Prostate gland (tissue), 2 donors: ENCODE measurements around the gene SYT13. TPM values are rescaled to one million over a fixed set of nuclear protein-coding genes. Genes with fewer than 3 reads are reported as not detected.

ENCODE experiments used
- DNase-seq: peaks from one replicate; pipeline ENCODE4 v3.0.0-alpha.2; 2019; ENCODE audit warnings: low spot score
- H3K27ac ChIP-seq, 2 donors: fragments of 200-600 bp; sonication (generic); 2 replicates each; pipeline ENCODE4 v1.5.1; 2017 to 2019
- H3K27me3 ChIP-seq: fragments of 200-600 bp; sonication (generic); replicated peaks from 2 replicates; pipeline ENCODE4 v1.5.1; 2019; ENCODE audit not compliant: insufficient read depth
- H3K36me3 ChIP-seq, 2 donors: fragments of 200-600 bp; sonication (generic); 1 replicate in 1 of 2; 2 replicates in 1 of 2; pipeline versions ENCODE4 v1.5.1 to v1.8.1; 2017 to 2019
- H3K4me1 ChIP-seq: fragments of 200-600 bp; sonication (generic); replicated peaks from 2 replicates; pipeline ENCODE4 v1.5.1; 2019
- H3K4me3 ChIP-seq, 2 donors: fragments of 200-600 bp; sonication (generic); 2 replicates each; pipeline ENCODE4 v1.5.1; 2017 to 2019
- H3K9me3 ChIP-seq: fragments of 200-600 bp; sonication (generic); 2 replicates; pipeline ENCODE4 v1.5.1; 2017
- CTCF ChIP-seq, 4 experiments: fragments of 200-600 bp in 2 of 4; fragments of 450-650 bp in 2 of 4; sonication (generic) in 2 of 4; IDR thresholded peaks; 1 replicate in 3 of 4; 2 replicates in 1 of 4; pipeline ENCODE4 v1.5.1; 2016 to 2019; ENCODE audit warnings: antibody characterized with exemption in 4 of 4, mild to moderate bottlenecking in 2 of 4, moderate library complexity in 2 of 4
- POLR2A ChIP-seq: fragments of 450-650 bp; IDR thresholded peaks from one replicate; pipeline ENCODE4 v1.6.1; 2016; ENCODE audit warnings: antibody characterized with exemption, mild to moderate bottlenecking
- POLR2AphosphoS5 ChIP-seq: sonication (generic); formaldehyde crosslinking; IDR thresholded peaks from one replicate; pipeline ENCODE4 v1.6.1; 2017; ENCODE audit warnings: antibody characterized with exemption
- WGBS: methylation state at CpG from one replicate; pipeline ENCODE4 v1.1.5; 2018; 5-methylcytosine and 5-hydroxymethylcytosine counted together
- intact Hi-C: fragments of 100-400 bp; cut with DNase I; formaldehyde crosslinking; loops from one replicate; pipeline ENCODE4 v1.14.2; 2022
- total RNA-seq, 2 donors: library from RNA; depleted of rRNA; stranded (reverse); fragments of >200 nt; gene quantifications; one replicate each; pipeline ENCODE4 v1.1.0, GENCODE V29; 2016

The SYT13 gene
- total RNA-seq, 2 donors from 2014 or later: 0.80 to 4.8 TPM

DNA sequence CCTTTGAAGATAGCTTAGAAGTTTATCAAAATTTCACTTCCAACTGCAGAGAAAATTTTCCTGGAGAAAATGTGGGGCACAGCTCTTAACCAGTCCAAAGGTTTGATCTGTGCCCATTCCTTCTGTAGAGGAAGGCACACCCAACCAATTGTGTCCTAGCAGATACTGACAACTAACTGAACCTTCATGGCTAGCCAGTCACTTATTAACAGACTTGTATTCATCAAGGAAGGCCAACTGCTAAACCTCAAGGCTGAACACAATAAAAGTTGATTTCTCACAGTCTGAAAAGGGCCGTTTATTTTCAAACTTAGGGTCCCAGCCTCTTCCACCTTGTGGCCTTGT lies 19.5 kb downstream of the SYT13 start:
- no peak for TF ChIP-seq POLR2AphosphoS5
- no peak for TF ChIP-seq CTCF (IDR thresholded peaks at IDR 0.05)
- no peak for TF ChIP-seq POLR2A
- Histone ChIP-seq H3K36me3 (no peaks in the 10 kb centered on the region), H3K9me3 (no peaks in the 10 kb centered on the region), H3K4me3 (no peak overlapping the region), H3K4me1 (no peaks in the 10 kb centered on the region), H3K27ac (no peak overlapping the region), H3K27me3 (no peaks in the 10 kb centered on the region)
- 69% methylated on average over 1 of the region's 1 CpG for WGBS
- DNase-seq: no peak
- intact Hi-C loops: no loop called here

DNA sequence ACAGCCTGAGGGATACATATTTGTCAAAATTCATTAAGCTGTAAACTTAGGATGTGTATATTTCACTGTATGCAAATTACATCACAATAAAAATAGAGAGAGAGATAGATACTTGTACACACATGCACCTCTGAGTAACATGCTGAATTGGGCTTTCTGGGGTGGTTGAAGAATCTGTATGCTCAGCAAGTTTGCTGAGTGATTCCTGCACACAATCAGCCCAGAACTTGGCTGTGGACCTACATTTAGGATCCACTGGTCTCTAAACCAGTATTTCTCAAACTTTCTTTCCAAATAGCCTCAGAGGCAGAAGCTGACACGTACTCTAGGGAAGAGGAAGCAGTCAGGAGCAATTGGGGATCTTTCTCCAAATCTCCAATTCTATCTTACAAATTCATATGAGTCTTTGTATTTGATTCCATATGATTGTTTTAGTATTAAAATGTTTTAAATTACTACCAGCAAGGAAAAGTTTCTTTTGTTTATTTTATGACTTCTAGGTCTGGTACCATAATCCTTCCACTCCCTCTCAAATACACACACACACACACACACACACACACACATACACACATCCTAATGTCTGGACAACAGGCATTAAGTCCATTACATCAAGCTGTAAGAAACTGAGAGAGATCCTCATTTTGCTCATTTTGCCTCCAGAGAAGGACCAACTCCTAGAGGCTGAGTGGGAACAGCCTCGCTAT lies 20.0 kb downstream of the SYT13 start:
- Histone ChIP-seq H3K27me3 (no peaks in the 10 kb centered on the region), H3K4me1 (no peaks in the 10 kb centered on the region), H3K27ac (no peak overlapping the region), H3K36me3 (no peaks in the 10 kb centered on the region), H3K9me3 (no peaks in the 10 kb centered on the region), H3K4me3 (no peak overlapping the region)
- TF ChIP-seq CTCF (IDR thresholded peaks at IDR 0.05): no peak
- TF ChIP-seq POLR2A: no peak
- no peak for TF ChIP-seq POLR2AphosphoS5
- intact Hi-C loops: no loop called here
- no peak for DNase-seq
- WGBS: 95% methylated on average over 2 of the region's 2 CpGs

GRCh38 chr11:45264839-45265515 lies 21.2 kb downstream of the SYT13 start:
- H3K9me3 ChIP-seq: no peaks in the 10 kb centered on the region
- TF ChIP-seq POLR2AphosphoS5 (no peak), POLR2A (no peak)
- H3K27ac ChIP-seq: no peak overlapping the region
- DNase-seq: no peak
- H3K27me3 ChIP-seq: no peaks in the 10 kb centered on the region
- H3K4me3 ChIP-seq: no peak overlapping the region
- intact Hi-C loops: no loop called here
- 65% methylated on average over 11 of the region's 11 CpGs for WGBS
- H3K36me3 ChIP-seq: no peaks in the 10 kb centered on the region
- H3K4me1 ChIP-seq: no peaks in the 10 kb centered on the region

DNA sequence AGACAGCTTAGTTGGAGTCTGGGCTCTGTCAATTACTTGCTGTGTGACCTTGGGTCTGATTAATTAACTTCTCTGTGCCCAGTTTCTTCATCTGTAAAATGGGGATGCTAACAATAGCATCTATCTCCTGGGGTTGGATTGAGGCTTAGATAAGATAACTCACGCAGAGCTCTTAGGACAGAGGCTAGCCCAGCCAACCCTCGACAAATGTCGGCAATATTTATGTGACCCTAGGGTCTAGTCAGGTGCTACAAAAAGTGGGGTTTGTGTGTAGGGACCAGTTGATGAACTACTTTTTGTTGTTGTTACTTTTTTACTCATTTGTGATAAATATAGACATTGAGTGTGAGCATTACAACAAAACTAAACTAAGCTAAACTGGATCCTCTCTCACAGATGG lies 22.4 kb downstream of the SYT13 start:
- Histone ChIP-seq H3K4me3 (no peak overlapping the region), H3K27ac (no peak overlapping the region), H3K9me3 (no peaks in the 10 kb centered on the region), H3K36me3 (no peaks in the 10 kb centered on the region), H3K4me1 (no peaks in the 10 kb centered on the region), H3K27me3 (no peaks in the 10 kb centered on the region)
- TF ChIP-seq POLR2A: no peak
- no peak for TF ChIP-seq CTCF (IDR thresholded peaks at IDR 0.05)
- TF ChIP-seq POLR2AphosphoS5: no peak
- intact Hi-C loops: no loop called here
- DNase-seq: no peak
- WGBS: 96% methylated on average over 3 of the region's 3 CpGs

- 59% methylated on average over 4 of the region's 4 CpGs for WGBS
- no peaks in the 10 kb centered on the region for H3K36me3 ChIP-seq
- TF ChIP-seq POLR2AphosphoS5 (no peak), CTCF (IDR thresholded peaks at IDR 0.05) (no peak), POLR2A (no peak)
- DNase-seq: no peak
- no peak overlapping the region for H3K4me3 ChIP-seq
- no peak overlapping the region for H3K27ac ChIP-seq
- intact Hi-C loops: no loop called here
- no peaks in the 10 kb centered on the region for H3K4me1 ChIP-seq
- H3K9me3 ChIP-seq: no peaks in the 10 kb centered on the region
- no peaks in the 10 kb centered on the region for H3K27me3 ChIP-seq
Measured at GRCh38 chr11:45262900-45263299, 23.2 kb downstream of the SYT13 start.
